HG03060 (cell line): Measurements from ENCODE around the gene SNX32.

Experiments
- ATAC-seq: cut with Tn5 transposase; IDR thresholded peaks from one replicate; pipeline ENCODE4 v1.9.1; 2021; ENCODE audit warnings: low read depth, moderate number of reproducible peaks; ENCODE audit not compliant: unreplicated experiment

Gene SNX32

GRCh38 chr11:65865550-65866172 lies 31.9 kb downstream of the SNX32 start:
- ATAC-seq: no peak

GRCh38 chr11:65866509-65867283 lies 32.9 kb downstream of the SNX32 start:
- no peak for ATAC-seq

GRCh38 chr11:65867284-65868071 lies 33.7 kb downstream of the SNX32 start:
- ATAC-seq: no peak

DNA sequence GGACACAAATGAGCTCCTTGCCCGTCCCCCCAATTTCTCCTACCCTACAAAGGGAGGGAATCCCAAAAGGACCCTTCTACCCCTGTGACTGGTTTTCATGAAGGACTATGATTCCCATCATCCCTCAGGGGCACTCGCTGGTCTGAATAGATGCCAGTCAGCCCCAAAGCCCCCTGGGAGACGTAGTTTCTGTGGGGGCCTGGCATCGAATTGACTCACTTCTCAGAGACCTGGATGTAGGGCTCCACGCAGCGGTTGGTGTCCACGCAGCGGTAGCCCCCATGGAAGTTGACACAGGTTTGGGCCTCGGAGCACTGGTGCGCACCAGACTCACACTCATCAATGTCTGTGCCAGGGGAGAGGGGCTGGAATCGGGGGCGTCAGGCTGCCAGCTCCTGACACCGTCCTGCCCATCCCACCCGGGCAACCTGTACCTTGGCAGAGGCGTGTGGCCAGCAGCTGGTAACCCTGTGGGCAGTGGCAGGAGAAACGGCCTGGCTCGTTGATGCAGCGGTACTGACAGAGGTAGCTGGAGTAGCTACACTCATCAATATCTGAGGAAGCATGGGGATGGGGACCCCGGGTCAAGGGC lies 34.4 kb downstream of the SNX32 start:
- ATAC-seq: no peak

- ATAC-seq: no peak
These were observed 35.1 kb downstream of the SNX32 start for GRCh38 chr11:65868907-65869306.

DNA sequence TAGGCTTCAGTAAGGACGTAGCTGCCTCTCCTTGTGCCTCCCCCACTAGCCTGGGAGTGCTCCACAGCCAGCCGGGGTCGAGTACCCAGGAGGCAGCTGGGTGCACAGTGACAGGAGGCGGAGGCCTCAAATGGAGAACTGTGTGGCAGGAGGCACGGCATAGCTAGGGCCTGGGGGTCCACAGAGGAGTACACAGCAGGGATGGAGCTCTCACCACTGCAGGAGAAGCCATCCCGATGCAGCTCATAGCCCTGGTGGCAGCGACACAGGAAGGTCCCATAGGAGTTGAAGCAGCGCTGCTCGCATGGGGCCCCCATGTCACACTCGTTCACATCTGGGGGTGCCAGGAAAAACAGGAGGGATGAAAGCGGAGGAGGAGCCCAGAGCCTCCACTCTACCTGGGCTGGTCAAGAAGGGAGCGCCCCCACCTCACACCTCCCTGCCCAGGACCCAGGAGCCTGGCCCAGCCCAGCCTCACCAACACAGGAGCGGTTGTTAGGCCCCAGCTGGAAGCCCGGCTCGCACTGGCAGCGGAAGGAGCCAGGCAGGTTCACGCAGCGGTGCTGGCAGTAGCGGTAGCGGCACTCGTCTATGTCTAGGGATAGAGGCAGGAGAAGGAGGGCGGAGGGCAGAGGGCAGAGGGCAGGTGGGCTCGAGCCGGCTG lies 36.0 kb downstream of the SNX32 start:
- no peak for ATAC-seq

DNA sequence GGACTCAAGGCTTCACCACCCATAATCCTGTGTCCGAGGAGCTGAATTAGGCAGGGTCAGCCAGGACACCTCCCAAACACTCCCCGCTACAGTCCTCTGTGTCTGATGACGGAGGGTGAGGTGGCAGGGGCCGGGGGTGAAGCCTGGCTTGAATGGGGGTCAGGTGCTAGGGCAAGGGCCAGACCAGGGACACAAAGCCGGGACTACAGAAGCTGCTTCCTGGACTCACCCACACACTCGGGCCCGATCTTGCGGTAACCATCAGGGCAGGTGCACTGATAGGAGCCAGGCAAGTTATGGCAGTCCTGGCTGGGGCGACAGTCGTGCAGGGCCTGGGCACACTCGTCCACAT lies 36.5 kb downstream of the SNX32 start:
- ATAC-seq: no peak

GRCh38 chr11:65870706-65871681 lies 37.2 kb downstream of the SNX32 start:
- ATAC-seq: no peak

- ATAC-seq: no peak
These were observed 38.2 kb downstream of the SNX32 start for GRCh38 chr11:65871811-65872548.

DNA sequence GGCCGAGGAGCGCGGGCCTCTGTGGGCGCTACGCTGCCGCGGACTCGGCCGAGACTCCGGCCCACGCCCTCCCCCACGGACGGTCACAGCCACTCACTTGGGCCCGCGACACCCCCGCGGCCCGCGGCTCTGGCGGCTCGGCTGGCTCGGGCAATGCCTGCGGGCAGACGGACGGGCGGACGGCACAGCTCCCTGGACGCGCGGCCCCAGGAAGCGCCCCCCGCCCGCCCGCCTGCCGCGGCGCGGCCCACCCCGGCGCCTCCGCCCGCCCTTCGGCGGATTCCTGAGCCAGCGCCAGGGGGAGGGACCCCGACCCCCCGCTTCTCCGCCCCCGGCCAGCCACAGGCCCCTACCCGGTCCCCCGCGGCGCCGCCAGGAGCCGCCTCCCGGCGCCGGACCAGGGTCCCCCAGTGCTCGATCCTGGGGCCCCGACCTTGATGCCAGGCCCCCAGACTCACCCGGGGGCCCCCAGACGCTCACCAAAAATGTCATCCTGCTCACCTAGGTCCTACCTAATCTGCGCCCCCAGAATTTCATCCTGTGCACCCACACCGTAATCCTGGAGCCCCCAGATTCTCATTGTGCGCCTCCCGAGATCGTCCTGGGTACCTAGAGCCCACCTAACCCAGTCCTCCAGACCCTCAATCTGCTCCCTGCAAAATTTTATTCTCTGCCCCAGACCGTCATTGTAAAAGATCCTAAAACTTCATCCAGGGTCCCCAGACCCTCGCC lies 39.0 kb downstream of the SNX32 start, which contains the start of gene EFEMP2:
EFEMP2 (minus strand) TSS at position 215 of the 732 bp plus-strand sequence. CDS start 446 bp downstream, outside the sequence.
- no peak for ATAC-seq

GRCh38 chr11:65873318-65874156 lies 39.8 kb downstream of the SNX32 start:
- peak; percentile 73 for ATAC-seq

- no peak for ATAC-seq
These were observed 45.9 kb downstream of the SNX32 start, which contains the start of gene CTSW for GRCh38 chr11:65879617-65880016. Gene CTSW (plus strand): TSS chr11:65879837. CDS start chr11:65879855, 18 bp downstream.

GRCh38 chr11:65880027-65880426 lies 46.3 kb downstream of the SNX32 start:
- ATAC-seq: no peak

DNA sequence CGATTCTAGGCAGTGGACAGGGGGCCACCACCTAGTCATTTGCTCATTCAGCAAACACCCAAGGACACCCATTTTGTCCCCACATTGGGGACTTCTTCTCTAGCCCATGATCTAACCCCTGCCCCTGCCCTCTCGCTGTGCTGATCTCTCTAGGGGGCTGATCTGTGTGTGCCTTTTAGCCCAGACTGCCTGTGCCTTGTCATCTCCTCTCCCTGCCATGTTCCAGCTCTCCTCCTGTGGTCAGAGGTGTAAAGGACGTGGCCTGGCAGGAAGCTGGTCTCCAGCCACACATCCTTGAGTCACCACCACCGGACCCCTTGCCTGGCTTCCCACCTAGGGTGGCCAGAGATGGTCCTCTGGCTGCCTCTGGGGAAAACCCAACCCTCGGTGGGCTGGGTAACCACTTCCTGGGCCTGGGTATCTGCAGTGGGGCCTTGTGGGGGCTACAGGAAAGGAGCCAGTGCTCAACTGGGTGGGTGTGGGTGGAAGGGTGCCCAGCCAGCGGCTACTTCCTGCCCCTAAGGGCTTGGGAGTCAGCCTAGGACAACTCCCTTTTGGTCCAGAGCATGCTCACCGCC lies 47.2 kb downstream of the SNX32 start:
- no peak for ATAC-seq

GRCh38 chr11:65882120-65883057 lies 48.6 kb downstream of the SNX32 start:
- no peak for ATAC-seq
